Measurements from ENCODE around the gene ITGA1.
"Not testable (repeated sequence)": the region's sequence is repeated elsewhere in the genome, so short reads cannot be mapped to it uniquely, and the experiment has no call there.

ITGA1 gene

DNA sequence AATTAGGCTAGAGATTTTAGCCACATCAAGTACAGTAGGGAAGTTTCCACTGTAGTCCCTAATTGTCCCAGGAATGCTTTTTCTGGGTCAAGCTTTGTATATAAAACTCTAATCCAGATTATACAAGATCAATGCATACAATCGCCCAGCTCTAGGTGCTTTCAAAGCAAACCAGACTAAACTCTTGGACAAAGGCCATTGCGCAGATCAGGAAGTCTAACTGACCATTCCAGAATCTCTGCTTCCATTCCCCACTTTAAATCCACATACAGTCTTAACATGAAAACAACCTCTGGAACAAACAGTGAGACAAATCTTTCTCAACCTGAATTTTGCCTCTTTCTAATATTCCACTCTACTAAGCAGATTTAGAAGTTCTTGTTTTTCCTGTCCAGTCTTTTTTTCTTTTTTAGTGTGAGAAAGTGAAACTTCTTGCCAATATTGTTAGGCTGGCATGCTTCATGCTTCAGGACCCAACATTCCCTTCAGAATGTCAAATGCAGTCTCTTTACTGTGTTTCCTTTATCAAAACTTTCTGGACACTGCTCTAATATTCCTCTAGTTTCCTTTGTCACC is 76.1 kb downstream of the ITGA1 start:
- Mint-ChIP-seq H3K36me3 (no peaks in the 10 kb centered on the region), H3K27ac (no peak overlapping the region), H3K9me3 (no peaks in the 10 kb centered on the region), H3K27me3 (peaks cover 4 to 7% of the 10 kb centered on the region in 2 donors), H3K4me3 (no peak overlapping the region), H3K4me1 (no peaks in the 10 kb centered on the region)
- ATAC-seq (replicated peaks), result no peak
- no peak for DNase-seq

- DNase-seq (no peak), ATAC-seq (replicated peaks) (no peak)
- H3K36me3 Mint-ChIP-seq, result no peaks in the 10 kb centered on the region
- no peaks in the 10 kb centered on the region for H3K4me1 Mint-ChIP-seq
- peaks cover 4 to 7% of the 10 kb centered on the region in 2 donors for H3K27me3 Mint-ChIP-seq
- H3K27ac Mint-ChIP-seq, result no peak overlapping the region
- H3K9me3 Mint-ChIP-seq, result no peaks in the 10 kb centered on the region
- no peak overlapping the region for H3K4me3 Mint-ChIP-seq
Measured at GRCh38 chr5:52864371-52864770, 76.7 kb downstream of the ITGA1 start.

- no peaks in the 10 kb centered on the region for H3K4me1 Mint-ChIP-seq
- H3K36me3 Mint-ChIP-seq, result no peaks in the 10 kb centered on the region
- H3K27me3 Mint-ChIP-seq, result peaks cover 4 to 7% of the 10 kb centered on the region in 2 donors
- DNase-seq, result no peak
- H3K9me3 Mint-ChIP-seq, result no peaks in the 10 kb centered on the region
- H3K4me3 Mint-ChIP-seq, result no peak overlapping the region
- no peak for ATAC-seq (replicated peaks)
- H3K27ac Mint-ChIP-seq, result no peak overlapping the region
Measured at GRCh38 chr5:52864884-52865283, 77.2 kb downstream of the ITGA1 start.

- H3K27me3 Mint-ChIP-seq; H3K4me3 Mint-ChIP-seq; DNase-seq; H3K9me3 Mint-ChIP-seq; H3K4me1 Mint-ChIP-seq; H3K36me3 Mint-ChIP-seq; ATAC-seq (replicated peaks); H3K27ac Mint-ChIP-seq: not testable (repeated sequence)
Measured at GRCh38 chr5:52865991-52866390, 78.3 kb downstream of the ITGA1 start.

- Mint-ChIP-seq H3K4me1 (no peaks in the 10 kb centered on the region), H3K27me3 (peaks cover 11 to 15% of the 10 kb centered on the region in 2 donors), H3K4me3 (no peak overlapping the region), H3K27ac (no peak overlapping the region), H3K36me3 (no peaks in the 10 kb centered on the region), H3K9me3 (no peaks in the 10 kb centered on the region)
- ATAC-seq (replicated peaks) (no peak), DNase-seq (no peak)
Measured at GRCh38 chr5:52867809-52868208, 80.1 kb downstream of the ITGA1 start.

DNA sequence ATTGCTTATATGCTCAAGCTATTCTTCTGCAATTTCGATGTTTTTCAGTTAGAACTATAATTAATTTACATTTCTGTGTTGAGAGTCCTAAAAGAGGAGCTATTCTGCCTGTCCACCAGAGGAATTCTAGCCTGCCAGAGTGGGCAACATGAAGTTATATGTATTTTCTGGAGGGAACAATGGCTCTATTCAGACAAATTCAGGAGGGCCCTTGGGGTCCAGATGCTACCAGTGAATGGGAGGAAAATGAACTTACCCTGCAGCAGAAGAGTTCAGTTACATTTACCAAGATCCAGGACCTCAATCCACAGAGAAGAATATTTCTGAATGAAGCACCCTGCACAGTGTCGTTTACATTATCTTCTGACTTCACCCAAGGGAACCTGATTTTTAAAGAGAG is 80.7 kb downstream of the ITGA1 start:
- DNase-seq (no peak), ATAC-seq (replicated peaks) (no peak)
- no peaks in the 10 kb centered on the region for H3K4me1 Mint-ChIP-seq
- H3K9me3 Mint-ChIP-seq, result no peaks in the 10 kb centered on the region
- no peaks in the 10 kb centered on the region for H3K36me3 Mint-ChIP-seq
- peaks cover 17 to 21% of the 10 kb centered on the region in 2 donors for H3K27me3 Mint-ChIP-seq
- H3K27ac Mint-ChIP-seq, result no peak overlapping the region
- H3K4me3 Mint-ChIP-seq, result no peak overlapping the region

GRCh38 chr5:52869391-52869790 is 81.7 kb downstream of the ITGA1 start:
- no peaks in the 10 kb centered on the region for H3K4me1 Mint-ChIP-seq
- no peak overlapping the region for H3K4me3 Mint-ChIP-seq
- no peaks in the 10 kb centered on the region for H3K9me3 Mint-ChIP-seq
- DNase-seq, result no peak
- no peak overlapping the region for H3K27ac Mint-ChIP-seq
- no peak for ATAC-seq (replicated peaks)
- no peaks in the 10 kb centered on the region for H3K36me3 Mint-ChIP-seq
- peaks cover 17 to 22% of the 10 kb centered on the region in 2 donors for H3K27me3 Mint-ChIP-seq

DNA sequence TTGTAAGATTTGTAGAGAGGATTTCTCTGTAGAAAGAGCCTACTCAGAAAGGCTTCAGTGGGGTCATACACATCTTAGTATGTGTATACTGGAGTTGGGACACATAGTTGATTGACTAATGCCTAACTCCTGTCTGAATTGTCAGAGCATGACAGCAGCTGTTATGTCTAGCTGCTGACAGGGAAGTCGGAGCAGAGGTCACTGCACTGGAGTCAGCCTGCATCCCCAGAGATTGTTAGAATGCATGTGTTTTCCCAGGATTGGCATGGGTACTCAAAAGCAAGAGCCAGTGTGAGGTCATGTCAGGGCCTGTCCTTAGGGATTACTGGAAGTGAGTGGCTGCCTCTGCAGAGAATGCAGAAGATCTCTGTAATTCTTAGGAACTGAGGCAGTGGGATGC is 82.7 kb downstream of the ITGA1 start:
- Mint-ChIP-seq H3K4me1 (no peaks in the 10 kb centered on the region), H3K27me3 (peaks cover 18 to 22% of the 10 kb centered on the region in 2 donors), H3K36me3 (no peaks in the 10 kb centered on the region), H3K9me3 (no peaks in the 10 kb centered on the region), H3K4me3 (no peak overlapping the region), H3K27ac (no peak overlapping the region)
- DNase-seq (no peak), ATAC-seq (replicated peaks) (no peak)

DNA sequence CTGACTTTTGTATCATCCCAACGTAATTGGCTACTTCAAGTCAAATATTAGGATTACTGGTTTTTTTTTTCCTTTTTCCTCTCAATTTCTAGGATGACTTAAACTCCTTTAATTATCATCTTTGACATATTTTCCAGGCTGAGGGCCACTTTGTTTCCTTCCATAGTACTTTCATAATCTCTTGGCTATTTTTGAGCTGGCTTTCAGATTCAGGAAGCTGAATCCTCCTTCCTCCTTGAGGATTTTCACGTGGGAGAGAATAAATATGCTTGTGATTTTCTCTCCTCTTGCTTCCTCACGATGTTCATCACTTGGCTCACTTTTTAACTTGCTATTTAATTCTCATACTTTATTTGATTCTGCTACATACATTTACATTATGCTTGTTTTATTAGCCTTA is 88.1 kb downstream of the ITGA1 start:
- Mint-ChIP-seq H3K27ac (no peak overlapping the region), H3K9me3 (no peaks in the 10 kb centered on the region), H3K27me3 (peaks cover 28 to 31% of the 10 kb centered on the region in 2 donors), H3K4me3 (no peak overlapping the region), H3K36me3 (no peaks in the 10 kb centered on the region), H3K4me1 (no peaks in the 10 kb centered on the region)
- DNase-seq (no peak), ATAC-seq (replicated peaks) (no peak)

GRCh38 chr5:52876456-52876855 is 88.7 kb downstream of the ITGA1 start:
- Mint-ChIP-seq H3K27ac (no peak overlapping the region), H3K4me3 (no peak overlapping the region), H3K27me3 (peaks cover 31 to 32% of the 10 kb centered on the region in 2 donors), H3K9me3 (no peaks in the 10 kb centered on the region), H3K4me1 (no peaks in the 10 kb centered on the region), H3K36me3 (no peaks in the 10 kb centered on the region)
- no peak for ATAC-seq (replicated peaks)
- no peak for DNase-seq

DNA sequence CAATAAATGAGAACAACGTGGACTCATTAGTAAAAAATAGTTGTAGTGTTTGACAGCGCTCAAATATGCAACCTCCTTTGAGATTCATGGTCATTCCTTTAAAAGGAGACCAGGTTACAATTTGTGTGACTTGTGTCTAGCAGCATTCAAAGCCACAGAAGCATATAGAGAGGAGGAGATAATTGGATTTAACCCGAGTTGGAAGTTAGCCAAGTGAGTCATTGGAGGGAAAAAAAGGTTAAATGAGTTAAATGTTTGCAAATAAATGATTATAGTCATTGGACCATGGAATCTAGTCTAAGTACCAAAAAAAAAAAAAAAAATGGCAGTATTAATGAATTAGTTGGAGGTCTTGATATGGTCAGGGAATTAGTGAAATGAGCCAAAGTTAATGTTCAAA is 90.9 kb downstream of the ITGA1 start:
- Mint-ChIP-seq H3K36me3 (no peaks in the 10 kb centered on the region), H3K9me3 (no peaks in the 10 kb centered on the region), H3K27ac (no peak overlapping the region), H3K4me3 (no peak overlapping the region), H3K4me1 (no peaks in the 10 kb centered on the region), H3K27me3 (peaks cover 16 to 23% of the 10 kb centered on the region in 2 donors)
- DNase-seq (no peak), ATAC-seq (replicated peaks) (no peak)

- Mint-ChIP-seq H3K27ac (no peak overlapping the region), H3K4me1 (no peaks in the 10 kb centered on the region)
Measured at GRCh38 chr5:52880541-52880940, 92.8 kb downstream of the ITGA1 start.

DNA sequence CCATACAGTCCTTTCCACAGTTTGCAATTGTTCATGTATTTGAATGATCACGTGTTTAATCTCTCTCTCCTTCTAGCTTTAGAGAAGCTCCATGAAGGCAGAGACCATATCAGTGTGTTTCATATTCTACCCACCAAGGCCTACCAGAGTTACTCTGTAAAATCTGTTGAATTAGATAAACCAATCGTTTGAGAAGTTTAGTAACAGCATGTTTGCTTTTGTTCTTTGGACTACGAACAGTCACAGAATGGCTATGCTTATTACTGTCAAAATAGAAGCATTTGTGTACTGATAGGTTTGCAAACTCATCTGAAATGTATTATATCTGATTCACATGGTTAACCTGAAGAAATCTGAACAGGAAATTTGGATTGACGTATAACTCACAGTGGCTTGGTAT is 93.8 kb downstream of the ITGA1 start:
- ATAC-seq (replicated peaks) (no peak), DNase-seq (no peak)
- no peaks in the 10 kb centered on the region for H3K36me3 Mint-ChIP-seq
- H3K27ac Mint-ChIP-seq, result no peak overlapping the region
- H3K9me3 Mint-ChIP-seq, result no peaks in the 10 kb centered on the region
- H3K4me3 Mint-ChIP-seq, result no peak overlapping the region
- no peaks in the 10 kb centered on the region for H3K4me1 Mint-ChIP-seq
- H3K27me3 Mint-ChIP-seq, result peaks cover 12 to 13% of the 10 kb centered on the region in 2 donors

More at GRCh38 chr5:52880541-52880940, 92.8 kb downstream of the ITGA1 start:
- Mint-ChIP-seq H3K4me3 (no peak overlapping the region), H3K9me3 (no peaks in the 10 kb centered on the region), H3K36me3 (no peaks in the 10 kb centered on the region), H3K27me3 (peaks cover 16 to 21% of the 10 kb centered on the region in 2 donors)
- ATAC-seq (replicated peaks) (no peak), DNase-seq (no peak)

- ATAC-seq (replicated peaks) (no peak), DNase-seq (no peak)
- H3K4me1 Mint-ChIP-seq, result no peaks in the 10 kb centered on the region
- no peak overlapping the region for H3K27ac Mint-ChIP-seq
- H3K27me3 Mint-ChIP-seq, result peaks cover 12 to 15% of the 10 kb centered on the region in 2 donors
- peaks cover 0 to 2% of the 10 kb centered on the region in 2 donors for H3K9me3 Mint-ChIP-seq
- no peaks in the 10 kb centered on the region for H3K36me3 Mint-ChIP-seq
- H3K4me3 Mint-ChIP-seq, result no peak overlapping the region
Measured at GRCh38 chr5:52883110-52883509, 95.4 kb downstream of the ITGA1 start.

- peaks cover 6 to 9% of the 10 kb centered on the region in 2 donors for H3K27me3 Mint-ChIP-seq
- DNase-seq, result no peak
- H3K36me3 Mint-ChIP-seq, result no peaks in the 10 kb centered on the region
- no peak overlapping the region for H3K27ac Mint-ChIP-seq
- H3K9me3 Mint-ChIP-seq, result peaks cover 0 to 2% of the 10 kb centered on the region in 2 donors
- H3K4me3 Mint-ChIP-seq, result no peak overlapping the region
- no peak for ATAC-seq (replicated peaks)
- no peaks in the 10 kb centered on the region for H3K4me1 Mint-ChIP-seq
Measured at GRCh38 chr5:52884453-52884852, 96.7 kb downstream of the ITGA1 start.

- ATAC-seq (replicated peaks) (no peak), DNase-seq (no peak)
- H3K4me3 Mint-ChIP-seq, result no peak overlapping the region
- H3K27me3 Mint-ChIP-seq, result peaks cover 6 to 9% of the 10 kb centered on the region in 2 donors
- H3K9me3 Mint-ChIP-seq, result peaks cover 0 to 2% of the 10 kb centered on the region in 2 donors
- no peaks in the 10 kb centered on the region for H3K36me3 Mint-ChIP-seq
- no peak overlapping the region for H3K27ac Mint-ChIP-seq
- H3K4me1 Mint-ChIP-seq, result no peaks in the 10 kb centered on the region
Measured at GRCh38 chr5:52885614-52886013, 97.9 kb downstream of the ITGA1 start.
